Endodermal cell (in vitro differentiated cells): Measurements from ENCODE around the gene GPSM1. TPM values are rescaled to one million over a fixed set of nuclear protein-coding genes. Genes with fewer than 3 reads are reported as not detected.

Experiments used
- DNase-seq: peaks from one replicate; pipeline ENCODE4 v3.0.0-alpha.2; 2017
- H3K27ac ChIP-seq: 2 replicates; pipeline ENCODE4 v1.5.1; 2013; ENCODE audit warnings: mild to moderate bottlenecking, low read depth, low read length, moderate library complexity
- H3K27me3 ChIP-seq: 2 replicates; pipeline ENCODE4 v1.6.1; 2013; ENCODE audit warnings: mild to moderate bottlenecking, low read length, moderate library complexity; ENCODE audit not compliant: insufficient read depth, control insufficient read depth, poor library complexity, severe bottlenecking
- H3K36me3 ChIP-seq: 2 replicates; pipeline ENCODE4 v1.7.0; 2013; ENCODE audit warnings: mild to moderate bottlenecking, low read length, moderate library complexity; ENCODE audit not compliant: control insufficient read depth, insufficient read depth
- H3K4me1 ChIP-seq: one replicate; pipeline ENCODE4 v1.7.0; 2013; ENCODE audit warnings: low read length; ENCODE audit not compliant: control insufficient read depth, insufficient read depth
- H3K4me3 ChIP-seq: 2 replicates; pipeline ENCODE4 v1.5.1; 2013; ENCODE audit warnings: mild to moderate bottlenecking, low read length, moderate library complexity
- H3K9ac ChIP-seq: 2 replicates; pipeline ENCODE4 v1.6.1; 2013; ENCODE audit warnings: mild to moderate bottlenecking, low read length, moderate library complexity; ENCODE audit not compliant: poor library complexity, severe bottlenecking; ENCODE audit errors: extremely low read depth
- H3K9me3 ChIP-seq: 2 replicates; pipeline ENCODE4 v1.6.1; 2013; ENCODE audit warnings: mild to moderate bottlenecking, low read length, moderate library complexity; ENCODE audit not compliant: control insufficient read depth
- H3K27ac Mint-ChIP-seq: 2 replicates; pipeline ENCODE4 v1.8.0; 2020; ENCODE audit warnings: mixed read lengths
- H3K27me3 Mint-ChIP-seq: 2 replicates; pipeline ENCODE4 v1.8.0; 2021; ENCODE audit warnings: mild to moderate bottlenecking, mixed read lengths; ENCODE audit not compliant: insufficient read depth
- H3K36me3 Mint-ChIP-seq: 2 replicates; pipeline ENCODE4 v1.8.0; 2020; ENCODE audit warnings: low read depth, mixed read lengths
- H3K4me1 Mint-ChIP-seq: 2 replicates; pipeline ENCODE4 v1.8.0; 2020; ENCODE audit warnings: mixed read lengths
- H3K4me3 Mint-ChIP-seq: 2 replicates; pipeline ENCODE4 v1.8.0; 2020; ENCODE audit warnings: mild to moderate bottlenecking, moderate library complexity, mixed read lengths
- H3K9me3 Mint-ChIP-seq: 2 replicates; pipeline ENCODE4 v1.8.0; 2020; ENCODE audit warnings: mild to moderate bottlenecking, mixed read lengths
- CTCF ChIP-seq: fragments of 200-600 bp; sonication (generic); conservative IDR thresholded peaks from 2 replicates; pipeline ENCODE4 v1.5.0; 2021; ENCODE audit warnings: antibody characterized with exemption, mild to moderate bottlenecking
- WGBS, 2 experiments: methylation state at CpG; one replicate each; pipeline versions ENCODE4 v1.1.5 to v1.1.7; 2013; ENCODE audit warnings: missing lambda C conversion rate in 2 of 2, mixed read lengths in 1 of 2; ENCODE audit not compliant: insufficient coverage in 1 of 2, insufficient read length in 1 of 2; 5-methylcytosine and 5-hydroxymethylcytosine counted together
- total RNA-seq, 2 donors: library from RNA; stranded (reverse); fragmentation: NEBNext Ultra II Directional in 1 of 2; extraction: Animal tissue kit (Norgen Biotek cat#: 25700) in 1 of 2; gene quantifications; 2 replicates in 1 of 2; 3 replicates in 1 of 2; pipeline ENCODE4 v1.2.1, GENCODE V29; 2021

Gene GPSM1
- total RNA-seq, 2 donors from 2014 or later, result 37.2 to 38.6 TPM

GRCh38 chr9:136292026-136292538, 35.3 kb upstream of the GPSM1 start:
- H3K27me3 Mint-ChIP-seq, result no peaks in the 10 kb centered on the region
- no peaks in the 10 kb centered on the region for H3K9me3 Mint-ChIP-seq
- Histone ChIP-seq H3K9me3 (peaks cover 4% of the 10 kb centered on the region), H3K9ac (no peak overlapping the region), H3K36me3 (no peaks in the 10 kb centered on the region), H3K27ac (no peak overlapping the region), H3K27me3 (no peaks in the 10 kb centered on the region), H3K4me3 (no peak overlapping the region), H3K4me1 (no peaks in the 10 kb centered on the region)
- TF ChIP-seq CTCF, result no peak
- H3K4me3 Mint-ChIP-seq, result no peak overlapping the region
- 92 to 100% methylated on average over 4 to 19 of the region's 19 CpGs for WGBS, 2 experiments
- no peaks in the 10 kb centered on the region for H3K36me3 Mint-ChIP-seq
- DNase-seq, result no peak
- H3K4me1 Mint-ChIP-seq, result no peaks in the 10 kb centered on the region
- H3K27ac Mint-ChIP-seq, result no peak overlapping the region

GRCh38 chr9:136292591-136293448, 34.5 kb upstream of the GPSM1 start:
- H3K9ac ChIP-seq, result no peak overlapping the region
- no peak overlapping the region for H3K27ac Mint-ChIP-seq
- H3K4me3 Mint-ChIP-seq, result no peak overlapping the region

GRCh38 chr9:136293476-136294077, 33.8 kb upstream of the GPSM1 start:
- Histone ChIP-seq H3K4me3 (no peak overlapping the region), H3K4me1 (no peaks in the 10 kb centered on the region), H3K9me3 (peaks cover 4% of the 10 kb centered on the region), H3K27me3 (no peaks in the 10 kb centered on the region), H3K27ac (no peak overlapping the region), H3K36me3 (no peaks in the 10 kb centered on the region), H3K9ac (no peak overlapping the region)
- Mint-ChIP-seq H3K9me3 (no peaks in the 10 kb centered on the region), H3K36me3 (no peaks in the 10 kb centered on the region), H3K4me1 (no peaks in the 10 kb centered on the region), H3K27me3 (no peaks in the 10 kb centered on the region), H3K27ac (no peak overlapping the region), H3K4me3 (no peak overlapping the region)
- no peak for DNase-seq
- TF ChIP-seq CTCF, result no peak
- 88 to 90% methylated on average over 13 to 14 of the region's 14 CpGs for WGBS, 2 experiments

More at GRCh38 chr9:136292591-136293448, 34.5 kb upstream of the GPSM1 start:
- Histone ChIP-seq H3K27me3 (no peaks in the 10 kb centered on the region), H3K4me3 (no peak overlapping the region), H3K36me3 (no peaks in the 10 kb centered on the region), H3K27ac (no peak overlapping the region), H3K4me1 (no peaks in the 10 kb centered on the region), H3K9me3 (peaks cover 4% of the 10 kb centered on the region)
- no peaks in the 10 kb centered on the region for H3K9me3 Mint-ChIP-seq
- H3K36me3 Mint-ChIP-seq, result no peaks in the 10 kb centered on the region
- no peaks in the 10 kb centered on the region for H3K4me1 Mint-ChIP-seq
- no peak for DNase-seq
- no peak for TF ChIP-seq CTCF
- WGBS, 2 experiments, result 93 to 98% methylated on average over 25 to 34 of the region's 34 CpGs
- no peaks in the 10 kb centered on the region for H3K27me3 Mint-ChIP-seq
